Superior temporal gyrus (tissue), 1 donor: Measurements from ENCODE around the gene MAMDC2.
"Not testable (repeated sequence)": the region's sequence is repeated elsewhere in the genome, so short reads cannot be mapped to it uniquely, and the experiment has no call there.

Experiments
- DNase-seq: peaks from one replicate; pipeline ENCODE4 v3.0.0-alpha.2; 2016; ENCODE audit errors: extremely low spot score

The MAMDC2 gene

GRCh38 chr9:70036641-70037040, 7.0 kb upstream of the MAMDC2 start:
- DNase-seq, result no peak

- not testable (repeated sequence) for DNase-seq
These were observed 5.5 kb upstream of the MAMDC2 start for GRCh38 chr9:70038171-70038621.

GRCh38 chr9:70040376-70040903, 3.2 kb upstream of the MAMDC2 start:
- no peak for DNase-seq

GRCh38 chr9:70042461-70043215, 1.0 kb upstream of the MAMDC2 start:
- DNase-seq, result no peak

GRCh38 chr9:70043285-70043684, 363 bp upstream of the MAMDC2 start:
- no peak for DNase-seq

GRCh38 chr9:70044490-70045307, 1.1 kb downstream of the MAMDC2 start:
- no peak for DNase-seq

GRCh38 chr9:70045452-70045851, 1.8 kb downstream of the MAMDC2 start:
- no peak for DNase-seq

- DNase-seq, result no peak
These were observed 2.8 kb downstream of the MAMDC2 start for GRCh38 chr9:70046274-70047070.

- DNase-seq, result peak; percentile 52
These were observed 5.6 kb downstream of the MAMDC2 start for GRCh38 chr9:70049236-70049635.

- no peak for DNase-seq
These were observed 6.1 kb downstream of the MAMDC2 start for GRCh38 chr9:70049672-70050271.

- no peak for DNase-seq
These were observed 9.1 kb downstream of the MAMDC2 start for GRCh38 chr9:70052768-70053167.

- peak; percentile 41 for DNase-seq
These were observed 10.2 kb downstream of the MAMDC2 start for GRCh38 chr9:70053864-70054263.

- DNase-seq, result no peak
These were observed 10.9 kb downstream of the MAMDC2 start for GRCh38 chr9:70054521-70054920.

- DNase-seq, result no peak
These were observed 12.0 kb downstream of the MAMDC2 start for GRCh38 chr9:70055406-70056210.

- DNase-seq, result no peak
These were observed 12.7 kb downstream of the MAMDC2 start for GRCh38 chr9:70056211-70056944.

GRCh38 chr9:70058569-70059116, 15.0 kb downstream of the MAMDC2 start:
- DNase-seq, result peak; percentile 29

- no peak for DNase-seq
These were observed 16.7 kb downstream of the MAMDC2 start for GRCh38 chr9:70060148-70060882.

GRCh38 chr9:70060883-70061507, 17.3 kb downstream of the MAMDC2 start:
- DNase-seq, result no peak
